Fibroblast of the aortic adventitia (primary cell): ENCODE results near the gene GZF1. TPM values are rescaled to one million over a fixed set of nuclear protein-coding genes. Genes with fewer than 3 reads are reported as not detected.
"Not testable (repeated sequence)": the region's sequence is repeated elsewhere in the genome, so short reads cannot be mapped to it uniquely, and the experiment has no call there.

Experiments used
- DNase-seq: peaks from one replicate; pipeline ENCODE4 v3.0.0-alpha.2; 2010; ENCODE audit warnings: low read depth
- H3K4me3 ChIP-seq: 2 replicates; pipeline ENCODE4 v1.5.1; 2011; ENCODE audit warnings: low read depth, mild to moderate bottlenecking, control low read depth, low read length, moderate library complexity
- total RNA-seq: library from RNA; depleted of rRNA; stranded (reverse); fragments of >200 nt; gene quantifications from 2 replicates; pipeline ENCODE4 v1.2.3, GENCODE V29; 2012; ENCODE audit warnings: low replicate concordance
- TF ChIP-seq, protein P1 (sequence below): IDR thresholded peaks from 2 replicates; pipeline ENCODE4 v1.5.1; 2011; ENCODE audit warnings: mild to moderate bottlenecking, low read length, control low read depth, inconsistent platforms; ENCODE audit not compliant: insufficient read depth

The GZF1 gene
- total RNA-seq, 1 donor = 11.7 TPM

DNA sequence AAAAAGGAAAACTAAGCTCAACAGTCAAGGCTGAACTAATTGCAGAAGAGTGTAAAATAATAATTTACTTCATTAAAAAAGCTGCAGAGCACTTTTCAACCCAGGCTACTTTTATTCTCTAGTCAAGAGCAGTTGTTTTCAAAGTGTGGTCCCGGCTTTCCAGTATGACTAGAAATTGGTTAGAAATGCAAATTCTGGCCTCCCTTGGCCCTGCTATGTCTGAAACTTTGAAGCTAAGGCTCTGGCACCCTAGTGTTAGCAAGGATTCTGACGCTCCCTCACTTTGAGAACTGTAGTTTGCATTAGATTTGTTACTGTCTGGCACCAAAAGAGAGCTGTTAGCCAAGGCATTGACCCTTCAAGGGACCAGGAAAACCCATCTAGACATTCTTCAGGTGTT is 20.9 kb upstream of the GZF1 start:
- no peak for DNase-seq
- TF ChIP-seq, protein P1, sequence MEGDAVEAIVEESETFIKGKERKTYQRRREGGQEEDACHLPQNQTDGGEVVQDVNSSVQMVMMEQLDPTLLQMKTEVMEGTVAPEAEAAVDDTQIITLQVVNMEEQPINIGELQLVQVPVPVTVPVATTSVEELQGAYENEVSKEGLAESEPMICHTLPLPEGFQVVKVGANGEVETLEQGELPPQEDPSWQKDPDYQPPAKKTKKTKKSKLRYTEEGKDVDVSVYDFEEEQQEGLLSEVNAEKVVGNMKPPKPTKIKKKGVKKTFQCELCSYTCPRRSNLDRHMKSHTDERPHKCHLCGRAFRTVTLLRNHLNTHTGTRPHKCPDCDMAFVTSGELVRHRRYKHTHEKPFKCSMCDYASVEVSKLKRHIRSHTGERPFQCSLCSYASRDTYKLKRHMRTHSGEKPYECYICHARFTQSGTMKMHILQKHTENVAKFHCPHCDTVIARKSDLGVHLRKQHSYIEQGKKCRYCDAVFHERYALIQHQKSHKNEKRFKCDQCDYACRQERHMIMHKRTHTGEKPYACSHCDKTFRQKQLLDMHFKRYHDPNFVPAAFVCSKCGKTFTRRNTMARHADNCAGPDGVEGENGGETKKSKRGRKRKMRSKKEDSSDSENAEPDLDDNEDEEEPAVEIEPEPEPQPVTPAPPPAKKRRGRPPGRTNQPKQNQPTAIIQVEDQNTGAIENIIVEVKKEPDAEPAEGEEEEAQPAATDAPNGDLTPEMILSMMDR = no peak
- H3K4me3 ChIP-seq = no peak overlapping the region

DNA sequence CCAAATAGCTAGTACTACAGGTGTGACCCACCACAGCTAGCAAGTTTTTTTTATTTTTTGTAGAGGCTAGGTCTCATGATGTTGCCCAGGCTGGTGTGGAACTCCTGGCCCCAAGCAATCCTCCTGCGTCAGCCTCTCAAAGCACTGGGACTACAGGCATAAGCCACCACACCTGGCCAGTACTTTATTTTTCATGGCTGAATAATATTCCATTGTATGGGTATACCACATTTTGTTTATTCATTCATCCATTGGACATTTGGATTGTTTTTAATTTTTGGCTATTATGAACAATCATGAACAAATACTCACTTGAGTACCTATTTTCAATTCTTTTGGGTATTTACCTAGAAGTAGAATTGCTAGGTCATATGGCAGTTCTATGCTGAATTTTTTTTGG is 18.4 kb upstream of the GZF1 start:
- TF ChIP-seq, protein P1 = no peak
- H3K4me3 ChIP-seq = no peak overlapping the region
- DNase-seq = no peak

DNA sequence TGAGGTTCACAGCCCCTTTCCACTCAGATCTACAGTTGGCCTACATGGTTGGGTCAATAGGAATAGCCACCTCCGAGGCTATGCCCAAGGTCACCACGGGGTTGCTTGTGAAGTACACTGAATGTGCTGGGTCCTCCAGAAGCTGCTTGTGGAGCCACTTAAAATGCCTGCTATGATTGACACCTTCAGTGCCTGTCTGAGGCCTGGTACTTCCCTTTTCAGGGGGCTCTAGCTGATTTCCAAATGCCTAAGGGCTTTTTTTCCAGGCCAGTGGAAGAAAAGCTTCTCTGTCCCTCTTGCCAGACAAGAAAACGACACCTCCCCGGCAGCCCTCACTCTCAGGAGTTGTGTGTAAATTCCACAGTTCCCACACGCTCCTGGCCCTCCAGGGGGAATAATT is 17.6 kb upstream of the GZF1 start:
- no peak for DNase-seq
- H3K4me3 ChIP-seq = no peak overlapping the region
- TF ChIP-seq, protein P1 = no peak

DNA sequence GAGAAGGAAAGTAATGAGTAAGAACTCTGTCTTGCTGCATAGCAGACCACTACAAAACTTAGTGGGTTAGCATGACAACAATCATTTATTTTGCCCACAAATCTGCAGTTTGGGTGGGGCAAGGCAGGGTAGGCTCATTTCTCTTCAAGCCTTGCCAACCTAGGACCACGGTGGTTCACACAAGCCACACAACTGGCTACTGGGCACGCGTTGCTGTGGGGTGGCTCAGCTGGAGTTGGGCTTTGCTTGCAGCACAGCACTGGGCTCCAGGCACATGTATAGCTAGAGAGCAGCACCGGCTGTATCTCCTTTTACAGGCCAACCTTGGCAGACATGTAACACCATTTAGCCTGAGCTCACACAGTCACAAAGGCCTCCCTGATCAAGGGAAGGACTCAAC is 16.0 kb upstream of the GZF1 start:
- DNase-seq = no peak
- no peak overlapping the region for H3K4me3 ChIP-seq
- TF ChIP-seq, protein P1 = no peak

DNA sequence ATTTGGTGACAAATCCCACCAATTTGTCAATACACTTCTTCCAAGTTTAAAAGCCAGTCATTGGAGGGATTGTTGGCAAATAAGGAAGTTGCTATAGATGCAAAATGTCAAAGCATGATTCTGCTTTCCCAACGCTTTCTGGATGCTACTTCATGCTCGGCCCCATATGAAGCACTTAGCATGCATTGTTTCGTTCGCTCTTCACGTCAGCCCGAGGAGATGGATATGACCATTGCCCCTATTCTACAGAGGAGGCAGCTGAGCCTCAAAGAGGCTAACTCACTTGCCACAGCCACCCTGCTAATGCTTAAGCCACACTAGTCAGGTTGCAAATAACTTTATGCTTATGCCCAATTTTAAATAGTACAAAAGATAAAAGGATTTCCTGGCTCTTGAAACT is 14.2 kb upstream of the GZF1 start:
- DNase-seq = no peak
- TF ChIP-seq, protein P1 = no peak

DNA sequence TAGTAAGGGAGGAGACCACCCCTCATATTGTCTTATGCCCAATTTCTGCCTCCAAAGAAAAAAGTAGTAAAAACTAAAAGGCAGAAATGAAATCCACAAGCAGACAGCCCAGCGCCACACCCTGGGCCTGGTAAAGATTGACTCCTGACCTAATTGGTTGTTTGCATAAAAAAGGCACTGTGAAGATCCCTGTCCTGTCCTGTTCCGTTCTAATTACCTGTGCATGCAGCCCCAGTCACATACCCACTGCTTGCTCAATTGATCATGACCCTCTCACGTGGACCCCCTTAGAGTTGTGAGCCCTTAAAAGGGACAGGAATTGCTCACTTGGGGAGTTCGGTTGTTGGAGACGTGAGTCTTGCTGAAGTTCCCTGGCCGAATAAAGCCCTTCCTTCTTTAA is 13.5 kb upstream of the GZF1 start:
- not testable (repeated sequence) for DNase-seq, H3K4me3 ChIP-seq

More for the DNA sequence above, 14.2 kb upstream of the GZF1 start:
- no peak overlapping the region for H3K4me3 ChIP-seq

DNA sequence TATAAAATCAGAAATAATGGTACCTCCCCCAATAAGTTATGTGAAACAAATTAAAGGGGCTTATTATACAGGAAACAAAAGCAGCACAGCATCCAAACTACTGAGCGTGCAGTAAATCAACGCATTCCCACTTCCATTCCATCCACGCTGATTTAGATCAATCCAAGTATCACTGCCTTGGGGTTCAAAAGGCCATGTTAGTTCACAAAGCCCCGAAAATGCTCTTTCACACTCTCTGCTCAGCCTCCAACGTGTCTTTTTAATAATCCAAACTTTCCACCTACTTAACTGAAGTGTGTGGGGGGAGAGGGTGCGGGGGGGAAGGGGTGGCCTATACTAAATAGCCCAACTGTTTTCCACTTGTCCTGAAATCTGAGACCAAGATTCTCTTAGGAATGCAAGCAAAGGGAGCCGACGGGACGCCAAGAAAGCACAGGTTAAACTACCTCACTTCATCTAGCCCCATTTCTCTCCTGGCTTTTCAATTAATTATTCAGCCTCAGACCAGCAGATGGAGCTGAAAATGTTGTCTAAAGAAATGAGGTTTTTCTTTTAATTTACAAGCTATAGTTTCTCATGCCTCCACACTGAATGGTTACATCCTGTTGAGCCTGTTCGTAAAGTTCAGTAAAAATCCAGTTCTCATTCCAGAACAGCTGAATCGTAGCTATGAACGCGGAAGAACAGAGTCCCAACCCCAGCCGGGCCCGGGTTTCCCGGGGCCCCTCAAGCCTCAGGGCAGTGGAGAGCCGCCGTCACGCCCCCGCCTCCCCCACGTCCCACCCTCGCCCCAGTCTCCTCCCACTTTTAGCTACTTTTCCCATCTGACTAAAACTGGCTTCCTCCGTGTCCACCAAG is 12.4 kb upstream of the GZF1 start:
- peak; percentile 63 for DNase-seq
- peak overlapping the region; percentile 80 for H3K4me3 ChIP-seq
- TF ChIP-seq, protein P1 = peak; percentile 54
